GM12878 (cell line): ENCODE measurements around the gene ZNF771.

Experiments used
- CEBPB ChIP-seq, 2 experiments: fragments of 150-350 bp in 1 of 2; IDR thresholded peaks; 2 replicates each; pipeline ENCODE4 v1.6.1; 2012 to 2014; ENCODE audit warnings: low read depth in 2 of 2, low read length in 2 of 2, borderline replicate concordance in 1 of 2, inconsistent platforms in 1 of 2
- EGR1 ChIP-seq, 2 experiments: IDR thresholded peaks; 1 replicate in 1 of 2; 2 replicates in 1 of 2; pipeline ENCODE4 v1.6.1; 2011 to 2012; ENCODE audit warnings: low read depth in 2 of 2, low read length in 2 of 2, borderline replicate concordance in 1 of 2, mild to moderate bottlenecking in 1 of 2, moderate library complexity in 1 of 2
- FOXM1 ChIP-seq: IDR thresholded peaks from 2 replicates; pipeline ENCODE4 v1.6.1; 2012; ENCODE audit warnings: low read depth, mild to moderate bottlenecking, inconsistent platforms, low read length, moderate library complexity
- MEF2A ChIP-seq: IDR thresholded peaks from 2 replicates; pipeline ENCODE4 v1.6.1; 2011; ENCODE audit warnings: low read depth, mild to moderate bottlenecking, low read length, moderate library complexity; ENCODE audit not compliant: insufficient read depth
- PKNOX1 ChIP-seq: fragments of 450-650 bp; IDR thresholded peaks from 2 replicates; pipeline ENCODE4 v1.6.1; 2016; ENCODE audit warnings: mild to moderate bottlenecking
- POLR2AphosphoS2 ChIP-seq: IDR thresholded peaks from 2 replicates; pipeline ENCODE4 v1.6.1; 2011; ENCODE audit warnings: low read depth, mild to moderate bottlenecking, low read length, improper control_type of control experiment, moderate library complexity

- TF ChIP-seq FOXM1 (no peak), PKNOX1 (no peak), CEBPB (IDR thresholded peaks at IDR 0.05; ENCODE audit: borderline replicate concordance in 1 of 2, low read depth in 2 of 2, low read length in 2 of 2) (no peak), POLR2AphosphoS2 (no peak), EGR1 (IDR thresholded peaks at IDR 0.05; ENCODE audit: borderline replicate concordance in 1 of 2, low read depth in 2 of 2, low read length in 2 of 2) (no peak), MEF2A (no peak)
Observed at GRCh38 chr16:30369091-30369937, 38.1 kb upstream of the ZNF771 start.
